EL (cell line): Measurements from ENCODE around the gene RFC4.
"Not testable (repeated sequence)": the region's sequence is repeated elsewhere in the genome, so short reads cannot be mapped to it uniquely, and the experiment has no call there.

Experiments
- DNase-seq: peaks from one replicate; pipeline ENCODE4 v3.0.0-alpha.2; 2016

RFC4 gene, protein sequence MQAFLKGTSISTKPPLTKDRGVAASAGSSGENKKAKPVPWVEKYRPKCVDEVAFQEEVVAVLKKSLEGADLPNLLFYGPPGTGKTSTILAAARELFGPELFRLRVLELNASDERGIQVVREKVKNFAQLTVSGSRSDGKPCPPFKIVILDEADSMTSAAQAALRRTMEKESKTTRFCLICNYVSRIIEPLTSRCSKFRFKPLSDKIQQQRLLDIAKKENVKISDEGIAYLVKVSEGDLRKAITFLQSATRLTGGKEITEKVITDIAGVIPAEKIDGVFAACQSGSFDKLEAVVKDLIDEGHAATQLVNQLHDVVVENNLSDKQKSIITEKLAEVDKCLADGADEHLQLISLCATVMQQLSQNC

GRCh38 chr3:186806089-186807055 is at the start of gene RFC4:
TSS of gene RFC4 (minus strand) at chr3:186806482. CDS start at chr3:186804713, 1,769 bp downstream.
- DNase-seq = peak; percentile 76

DNA sequence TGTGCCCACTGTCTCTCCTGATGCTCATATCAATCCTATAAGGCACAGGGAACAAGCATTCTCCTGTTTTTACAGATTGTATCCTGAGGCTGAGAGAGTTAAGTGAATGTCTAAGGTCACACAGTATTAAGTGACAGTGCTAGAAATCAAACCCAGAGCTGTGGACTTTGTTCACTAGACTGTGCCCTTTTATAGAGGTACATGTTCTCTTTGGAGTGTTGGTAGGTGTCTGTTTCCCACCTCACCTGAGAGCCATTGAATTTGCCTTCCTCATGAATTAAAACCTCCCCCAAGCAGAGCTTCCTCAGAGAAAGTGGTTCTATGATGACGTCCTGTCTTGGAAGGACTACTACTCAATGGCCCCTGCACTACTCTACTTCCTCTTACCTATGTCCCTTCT is 48.7 kb upstream of the RFC4 start:
- DNase-seq = no peak

- no peak for DNase-seq
Observed at GRCh38 chr3:186854146-186854545, 47.9 kb upstream of the RFC4 start.

DNA sequence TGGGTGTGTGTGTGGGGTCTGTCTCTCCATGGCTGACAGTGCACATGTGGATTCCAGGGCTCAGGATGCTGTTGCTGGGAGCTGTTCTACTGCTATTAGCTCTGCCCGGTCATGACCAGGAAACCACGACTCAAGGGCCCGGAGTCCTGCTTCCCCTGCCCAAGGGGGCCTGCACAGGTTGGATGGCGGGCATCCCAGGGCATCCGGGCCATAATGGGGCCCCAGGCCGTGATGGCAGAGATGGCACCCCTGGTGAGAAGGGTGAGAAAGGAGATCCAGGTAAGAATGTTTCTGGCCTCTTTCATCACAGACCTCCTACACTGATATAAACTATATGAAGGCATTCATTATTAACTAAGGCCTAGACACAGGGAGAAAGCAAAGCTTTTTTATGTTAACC is 46.7 kb upstream of the RFC4 start:
- no peak for DNase-seq

DNA sequence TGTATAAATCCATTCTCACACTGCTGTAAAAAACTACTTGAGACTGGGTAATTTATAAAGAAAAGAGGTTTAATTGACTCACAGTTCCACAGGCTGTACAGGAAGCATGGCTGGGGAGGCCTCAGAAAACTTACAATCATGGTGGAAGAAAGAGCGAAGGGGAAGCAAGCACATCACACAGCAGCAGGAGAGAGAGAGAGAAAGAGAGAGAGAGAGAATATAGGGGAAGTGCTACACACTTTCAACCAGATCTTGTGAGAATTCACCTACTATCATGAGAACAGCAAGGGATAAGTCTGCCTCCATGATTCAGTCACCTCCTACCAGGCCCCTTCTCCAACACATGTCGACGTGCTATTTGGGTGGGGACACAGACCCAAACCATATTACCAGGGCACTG is 45.6 kb upstream of the RFC4 start:
- not testable (repeated sequence) for DNase-seq

DNA sequence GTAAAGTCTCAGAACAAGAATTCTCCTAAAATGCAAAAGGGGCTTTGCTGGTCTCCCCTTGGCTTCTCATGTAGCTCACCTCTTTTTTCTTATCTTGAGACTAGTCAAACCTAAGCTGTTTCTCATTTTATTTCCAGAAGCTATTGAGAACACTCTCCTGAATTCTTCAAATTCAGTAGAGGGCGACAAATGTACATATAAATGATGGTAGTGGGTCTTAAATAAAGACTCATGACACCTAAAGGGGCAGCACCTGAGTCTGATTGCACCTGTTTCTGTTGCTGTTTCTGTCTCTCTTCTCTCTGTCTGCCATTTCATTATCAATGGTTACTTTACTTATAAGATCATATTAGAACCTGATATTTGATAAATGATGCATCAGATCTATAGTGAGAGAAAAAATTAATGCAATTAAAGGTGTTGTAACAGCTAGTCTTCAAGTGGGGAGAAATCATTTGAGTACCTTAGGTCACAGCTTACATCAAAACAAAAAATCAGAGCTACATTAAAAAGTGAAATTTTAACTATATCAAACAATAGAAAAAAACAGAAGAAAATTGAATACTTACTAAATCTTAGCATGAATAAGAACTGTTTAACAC is 43.2 kb upstream of the RFC4 start:
- peak; percentile 13 for DNase-seq

DNA sequence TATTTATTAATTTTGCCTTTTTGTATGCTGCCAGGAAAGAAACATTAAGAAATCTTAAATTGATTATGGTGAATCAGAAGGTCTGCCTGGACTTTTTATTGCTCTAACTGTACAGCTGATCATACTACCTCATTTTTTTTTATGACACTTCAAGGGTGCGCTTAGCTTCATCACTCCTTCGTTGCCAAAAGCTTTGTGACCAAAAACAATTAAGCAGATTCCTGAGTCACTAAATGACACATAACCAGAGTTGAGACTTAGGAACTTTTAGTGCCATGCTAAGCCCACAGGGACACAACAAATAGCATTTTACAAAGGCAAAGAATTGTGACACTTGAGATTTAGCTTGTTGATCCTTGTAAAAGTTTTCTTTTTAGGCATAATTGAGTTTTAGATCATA is 41.2 kb upstream of the RFC4 start:
- no peak for DNase-seq

- DNase-seq = no peak
Observed at GRCh38 chr3:186845756-186846155, 39.5 kb upstream of the RFC4 start.

GRCh38 chr3:186844908-186845307 is 38.6 kb upstream of the RFC4 start:
- DNase-seq = no peak

DNA sequence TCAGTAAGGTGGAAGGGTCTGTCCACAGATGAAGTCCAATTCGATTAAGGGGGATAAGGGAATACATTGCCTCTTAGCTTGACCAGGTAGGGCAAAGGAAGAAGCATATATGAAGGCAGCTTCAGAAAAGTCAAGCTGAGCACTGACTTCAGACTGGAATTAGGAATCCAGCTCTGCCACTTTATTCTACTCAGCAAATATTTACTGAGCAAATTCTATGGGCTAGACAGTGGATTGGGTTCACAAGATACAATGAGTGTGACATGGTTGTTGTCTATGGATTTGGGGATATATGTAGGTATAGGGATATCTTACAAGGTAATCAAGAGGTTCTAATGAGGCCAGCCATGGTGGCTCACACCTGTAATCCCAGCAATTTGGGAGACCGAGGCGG is 36.8 kb upstream of the RFC4 start:
- no peak for DNase-seq

DNA sequence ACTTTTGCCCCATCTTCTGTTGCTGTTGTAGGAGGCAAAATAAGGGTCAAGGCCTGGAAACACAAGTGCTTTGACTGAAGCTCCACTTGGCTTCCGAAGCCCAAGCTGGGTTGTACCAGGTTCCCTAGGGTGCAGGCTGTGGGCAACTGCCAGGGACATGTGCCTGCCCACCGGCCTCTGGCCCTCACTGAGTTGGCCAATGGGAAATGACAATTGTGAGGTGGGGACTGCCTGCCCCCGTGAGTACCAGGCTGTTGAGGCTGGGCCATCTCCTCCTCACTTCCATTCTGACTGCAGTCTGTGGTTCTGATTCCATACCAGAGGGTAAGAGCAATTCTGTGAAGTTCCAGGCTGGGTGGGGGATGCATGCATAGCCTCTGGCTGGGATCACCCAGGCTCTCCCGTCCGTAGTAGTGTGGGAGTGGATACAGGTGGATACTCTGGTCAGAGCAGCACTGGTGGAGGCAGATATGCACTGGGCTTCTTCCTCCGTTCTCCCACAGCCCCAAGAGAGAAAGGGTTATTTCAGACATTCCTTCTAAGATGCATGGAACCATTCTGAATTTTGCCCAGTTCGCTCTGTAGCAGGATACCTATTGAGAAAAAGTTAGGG is 36.2 kb upstream of the RFC4 start, which contains the start of gene ADIPOQ:
ADIPOQ (plus strand) TSS at position 285 of the 613 bp plus-strand sequence. CDS start 10,349 bp downstream, outside the sequence.
- DNase-seq = no peak

DNA sequence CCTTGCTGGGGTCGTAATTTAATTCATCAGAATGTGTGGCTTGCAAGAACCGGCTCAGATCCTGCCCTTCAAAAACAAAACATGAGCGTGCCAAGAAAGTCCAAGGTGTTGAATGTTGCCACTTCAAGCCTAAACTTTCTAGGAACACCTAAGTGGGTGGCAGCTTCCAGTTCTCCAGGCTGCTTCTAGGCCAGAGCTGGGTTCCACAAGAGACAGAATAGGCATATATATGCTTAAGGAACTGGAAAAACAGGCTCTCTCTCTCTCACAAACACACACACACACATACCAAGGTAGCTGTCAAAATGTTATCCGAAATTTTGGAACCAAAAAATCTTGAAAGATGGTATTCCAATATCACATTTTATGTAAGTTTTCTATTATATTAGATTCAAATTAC is 35.3 kb upstream of the RFC4 start:
- DNase-seq = no peak

- peak; percentile 39 for DNase-seq
Observed at GRCh38 chr3:186839874-186840641, 33.8 kb upstream of the RFC4 start.

- no peak for DNase-seq
Observed at GRCh38 chr3:186832276-186832675, 26.0 kb upstream of the RFC4 start.

GRCh38 chr3:186831798-186832197 is 25.5 kb upstream of the RFC4 start:
- DNase-seq = no peak

DNA sequence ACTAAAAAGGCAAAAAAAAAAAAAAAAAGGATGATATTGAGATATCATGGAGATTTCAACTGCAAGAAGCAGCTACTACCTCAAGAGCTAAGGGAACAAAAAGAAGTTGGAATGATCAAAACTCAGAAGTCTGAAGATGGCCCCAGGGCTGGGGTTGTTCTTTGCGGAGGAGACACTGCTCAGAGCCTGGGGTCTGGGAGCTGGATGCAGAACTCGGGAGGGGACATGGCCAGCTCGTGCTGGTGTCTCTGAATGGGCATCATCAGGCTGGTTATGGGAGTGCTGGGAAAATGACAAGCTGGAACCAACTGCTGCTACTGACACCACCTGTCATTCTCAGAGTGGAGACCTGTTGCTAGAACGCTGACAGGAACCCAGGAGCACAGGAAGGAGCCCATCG is 22.1 kb upstream of the RFC4 start:
- DNase-seq = no peak

GRCh38 chr3:186826976-186827857 is 20.9 kb upstream of the RFC4 start:
- DNase-seq = peak; percentile 85

GRCh38 chr3:186826410-186826975 is 20.2 kb upstream of the RFC4 start:
- DNase-seq = no peak

DNA sequence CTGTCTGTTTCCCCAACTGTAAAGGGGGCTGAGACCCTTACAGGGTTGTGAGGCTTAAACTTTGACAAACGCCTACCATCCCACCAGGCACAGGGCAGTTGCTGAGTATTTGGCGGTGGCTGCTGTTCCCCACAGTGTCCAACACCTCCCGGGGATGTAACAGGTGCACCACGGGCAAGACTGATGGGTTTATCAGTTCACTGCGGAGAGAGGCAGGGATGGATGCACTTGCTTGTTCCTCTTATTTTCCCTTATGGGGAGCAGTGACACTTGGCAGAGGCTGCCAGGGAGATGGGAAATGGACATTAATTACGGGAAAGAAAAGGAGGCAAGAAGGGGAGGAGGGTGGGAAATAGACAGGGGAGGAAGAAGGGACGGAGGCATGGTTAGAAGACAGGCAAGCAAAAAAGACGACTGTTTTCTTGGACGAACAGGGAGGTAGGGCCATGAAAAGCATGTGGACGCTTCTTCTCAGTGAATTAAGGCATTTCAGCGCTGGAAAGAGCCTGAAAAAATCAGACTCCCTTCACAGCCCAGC is 19.7 kb upstream of the RFC4 start:
- no peak for DNase-seq

- peak; percentile 77 for DNase-seq
Observed at GRCh38 chr3:186825294-186825821, 19.1 kb upstream of the RFC4 start.
